Osteoblast (primary cell): ENCODE results near the gene CUEDC1. TPM values are rescaled to one million over a fixed set of nuclear protein-coding genes. Genes with fewer than 3 reads are reported as not detected.

Experiments
- DNase-seq: peaks from one replicate; pipeline ENCODE4 v3.0.0; 2011; ENCODE audit warnings: low spot score, mixed read lengths; ENCODE audit not compliant: insufficient read length; ENCODE audit errors: missing footprints
- H2AFZ ChIP-seq: 2 replicates; pipeline ENCODE4 v1.6.0; 2011; ENCODE audit warnings: mild to moderate bottlenecking, low read length
- H3K27ac ChIP-seq: 2 replicates; pipeline ENCODE4 v1.5.1; 2011; ENCODE audit warnings: mild to moderate bottlenecking, low read depth, low read length, moderate library complexity
- H3K27me3 ChIP-seq: 2 replicates; pipeline ENCODE4 v1.6.0; 2012; ENCODE audit warnings: mild to moderate bottlenecking, control low read depth, inconsistent platforms, low read length, moderate library complexity; ENCODE audit not compliant: insufficient read depth
- H3K36me3 ChIP-seq: 2 replicates; pipeline ENCODE4 v1.5.1; 2011; ENCODE audit warnings: mild to moderate bottlenecking, low read length, control low read depth, moderate library complexity; ENCODE audit not compliant: insufficient read depth
- H3K4me1 ChIP-seq: 2 replicates; pipeline ENCODE4 v1.5.1; 2011; ENCODE audit warnings: mild to moderate bottlenecking, low read length, control low read depth, moderate library complexity; ENCODE audit not compliant: insufficient read depth
- H3K4me2 ChIP-seq: 2 replicates; pipeline ENCODE4 v1.6.0; 2011; ENCODE audit warnings: mild to moderate bottlenecking, low read length; ENCODE audit not compliant: insufficient read depth
- H3K4me3 ChIP-seq: fragments of 200-600 bp; sonication (generic); 3 replicates; pipeline ENCODE4 v1.5.1; 2012; ENCODE audit warnings: mild to moderate bottlenecking, low read length, inconsistent platforms; ENCODE audit not compliant: insufficient read depth
- H3K79me2 ChIP-seq: 2 replicates; pipeline ENCODE4 v1.6.0; 2012; ENCODE audit warnings: mild to moderate bottlenecking, low read length, control low read depth, inconsistent platforms; ENCODE audit not compliant: insufficient read depth
- H3K9me3 ChIP-seq: 2 replicates; pipeline ENCODE4 v1.5.1; 2011; ENCODE audit warnings: low read depth, low read length, control low read depth
- H4K20me1 ChIP-seq: 2 replicates; pipeline ENCODE4 v1.6.0; 2012; ENCODE audit warnings: mild to moderate bottlenecking, low read length, control low read depth; ENCODE audit not compliant: insufficient read depth
- CTCF ChIP-seq: IDR thresholded peaks from 2 replicates; pipeline ENCODE4 v1.5.1; 2011; ENCODE audit warnings: mild to moderate bottlenecking, low read depth, low read length, moderate library complexity; ENCODE audit errors: extremely low read depth
- total RNA-seq: library from RNA; depleted of rRNA; stranded (reverse); fragments of >200 nt; gene quantifications from 2 replicates; pipeline ENCODE4 v1.2.3, GENCODE V29; 2012

The CUEDC1 gene
- total RNA-seq, 1 donor: 21.0 TPM

DNA sequence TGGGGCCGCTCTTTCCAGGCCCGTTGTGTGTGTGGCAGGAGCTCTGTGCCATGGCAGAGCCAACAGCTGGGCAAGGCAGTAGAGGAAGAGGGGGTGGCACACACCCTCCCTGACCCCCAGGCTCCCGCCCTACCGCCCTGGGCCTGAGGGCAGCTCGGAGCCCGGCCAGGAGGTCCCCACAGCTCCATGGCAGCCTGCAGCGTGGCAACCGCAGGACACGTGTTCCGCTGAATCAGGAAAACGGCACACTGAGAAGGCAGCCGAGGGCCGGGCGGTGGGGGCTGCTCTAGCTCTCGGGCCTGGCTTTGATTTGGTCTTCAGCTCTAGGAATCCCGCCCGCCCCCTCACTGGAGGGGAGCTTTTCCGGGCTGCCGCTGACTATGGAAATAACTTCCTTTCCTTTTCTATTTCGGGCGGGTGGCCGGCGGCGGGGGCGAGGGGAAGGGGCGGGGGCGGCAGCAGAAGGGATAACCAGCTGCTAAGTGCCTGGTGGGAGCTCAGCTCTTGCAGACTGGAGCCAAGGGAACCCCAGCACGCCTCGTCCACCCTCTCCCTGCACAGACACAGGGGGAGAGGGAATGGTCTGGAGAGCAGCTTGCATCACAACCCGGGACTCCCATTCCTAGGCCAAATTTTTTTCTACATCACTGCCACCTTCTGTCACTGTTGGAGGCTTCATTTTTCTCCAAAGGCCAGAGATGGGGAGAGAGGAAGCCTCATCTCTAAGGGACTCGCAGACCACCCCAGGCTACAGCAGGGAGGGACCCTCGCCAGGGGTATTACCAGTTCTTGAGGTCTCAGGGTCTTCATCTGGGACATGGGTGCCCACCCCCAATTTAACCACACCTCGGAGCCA, 80.5 kb downstream of the CUEDC1 start:
- Histone ChIP-seq H3K27me3 (no peaks in the 10 kb centered on the region), H3K27ac (peak overlapping the region; percentile 97), H3K9me3 (no peaks in the 10 kb centered on the region), H4K20me1 (no peaks in the 10 kb centered on the region), H3K36me3 (peaks cover 36% of the 10 kb centered on the region), H2AFZ (peak overlapping the region; percentile 60), H3K4me3 (peak overlapping the region; percentile 54), H3K4me1 (peaks cover 55% of the 10 kb centered on the region), H3K4me2 (peak overlapping the region; percentile 57), H3K79me2 (peaks cover 2% of the 10 kb centered on the region)
- TF ChIP-seq CTCF: no peak
- peak; percentile 99 for DNase-seq

GRCh38 chr17:57874058-57874419, 81.2 kb downstream of the CUEDC1 start:
- H2AFZ ChIP-seq: peak overlapping the region; percentile 60
- peaks cover 36% of the 10 kb centered on the region for H3K36me3 ChIP-seq
- peak; percentile 80 for DNase-seq
- H3K27me3 ChIP-seq: no peaks in the 10 kb centered on the region
- H3K79me2 ChIP-seq: peaks cover 2% of the 10 kb centered on the region
- H3K4me2 ChIP-seq: peak overlapping the region; percentile 57
- TF ChIP-seq CTCF: no peak
- H3K4me3 ChIP-seq: peak overlapping the region; percentile 54
- H4K20me1 ChIP-seq: no peaks in the 10 kb centered on the region
- no peaks in the 10 kb centered on the region for H3K9me3 ChIP-seq
- peaks cover 55% of the 10 kb centered on the region for H3K4me1 ChIP-seq
- peak overlapping the region; percentile 97 for H3K27ac ChIP-seq

DNA sequence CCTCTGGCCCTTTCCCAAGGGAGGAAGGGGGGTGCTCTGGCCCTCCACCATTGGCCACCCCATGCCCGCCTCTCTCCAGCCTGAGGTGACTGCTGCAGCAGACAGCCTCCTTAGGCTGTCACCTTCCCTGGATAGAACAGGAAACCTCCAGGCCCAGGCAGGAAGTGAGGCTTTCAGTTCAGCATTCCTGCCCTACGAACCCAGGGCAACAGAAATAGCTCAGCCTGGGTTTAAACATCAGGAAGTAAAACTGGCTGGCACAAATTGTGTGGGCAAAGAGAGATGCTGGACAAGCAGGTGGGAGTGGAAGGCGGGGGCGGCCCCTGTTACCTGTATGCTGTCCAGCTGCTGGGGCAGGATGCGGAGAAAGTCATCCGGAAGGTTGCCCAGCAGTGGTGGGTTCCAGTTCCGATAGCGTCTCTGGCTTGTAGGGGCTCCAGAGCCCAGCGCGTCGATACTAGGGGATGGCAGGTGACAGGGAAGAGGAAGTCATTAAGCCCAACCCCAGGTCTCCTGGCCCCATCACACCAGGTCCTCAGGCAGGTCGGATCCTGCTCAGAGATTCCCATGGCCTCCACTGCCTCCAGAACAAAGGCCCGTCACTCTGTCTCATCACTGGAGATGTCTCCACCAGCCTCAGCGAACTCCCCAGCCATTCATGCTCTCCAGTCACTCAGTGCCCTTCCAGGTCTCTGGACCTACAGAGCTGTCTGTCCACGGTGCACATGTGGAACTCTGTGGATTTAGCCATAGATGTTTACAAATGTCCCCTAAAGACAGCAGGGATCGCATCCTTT, 81.8 kb downstream of the CUEDC1 start:
- no peak for TF ChIP-seq CTCF
- Histone ChIP-seq H4K20me1 (no peaks in the 10 kb centered on the region), H3K36me3 (peaks cover 38% of the 10 kb centered on the region), H3K27ac (peak overlapping the region; percentile 97), H3K9me3 (no peaks in the 10 kb centered on the region), H3K4me2 (no peak overlapping the region), H3K4me3 (no peak overlapping the region), H3K4me1 (peaks cover 57% of the 10 kb centered on the region), H3K27me3 (no peaks in the 10 kb centered on the region), H2AFZ (no peak overlapping the region), H3K79me2 (peaks cover 2% of the 10 kb centered on the region)
- peak; percentile 53 for DNase-seq

DNA sequence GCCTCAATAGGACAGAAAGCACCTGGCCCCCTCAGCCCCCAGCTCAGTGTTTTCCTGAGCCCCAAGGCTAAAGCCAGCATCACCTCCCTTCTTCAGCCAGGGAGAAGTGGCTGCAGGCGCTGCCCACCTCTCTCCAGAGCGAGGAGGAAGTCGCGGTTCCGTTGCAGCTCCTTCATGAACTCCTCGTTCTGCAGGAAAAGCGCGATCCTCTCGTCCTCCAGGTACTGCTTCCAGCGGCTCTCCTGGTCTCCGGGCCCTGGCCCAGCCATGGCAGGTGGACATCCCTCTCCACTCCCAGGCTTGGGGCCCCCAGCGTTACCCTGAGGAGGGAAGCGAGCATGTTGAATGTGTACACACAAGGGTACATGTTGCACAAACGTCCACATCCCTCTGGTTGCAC, 82.7 kb downstream of the CUEDC1 start:
- H3K36me3 ChIP-seq: peaks cover 38% of the 10 kb centered on the region

More for the DNA sequence above, 82.7 kb downstream of the CUEDC1 start:
- no peak for DNase-seq
- Histone ChIP-seq H3K27me3 (no peaks in the 10 kb centered on the region), H3K4me1 (peaks cover 61% of the 10 kb centered on the region), H4K20me1 (no peaks in the 10 kb centered on the region), H3K9me3 (no peaks in the 10 kb centered on the region), H3K4me2 (no peak overlapping the region), H3K79me2 (peaks cover 2% of the 10 kb centered on the region), H3K27ac (no peak overlapping the region), H2AFZ (no peak overlapping the region), H3K4me3 (no peak overlapping the region)
- TF ChIP-seq CTCF: no peak
